H1 (cell line): ENCODE results near the gene OR7G2. TPM values are rescaled to one million over a fixed set of nuclear protein-coding genes. Genes with fewer than 3 reads are reported as not detected.

Experiments used
- CTCF ChIA-PET: fragments of 300-600 bp; sonication (Branson Sonifier 250); formaldehyde crosslinking; loops from one replicate; lab custom pipeline; 2021; ENCODE audit not compliant: partially characterized antibody; lab: Charles Lee
- POLR2A ChIA-PET: fragments of 300-600 bp; sonication (Branson Sonifier 250); formaldehyde crosslinking; loops from one replicate; lab custom pipeline; 2021; ENCODE audit warnings: inconsistent platforms; ENCODE audit not compliant: partially characterized antibody; lab: Charles Lee
- DNase-seq, 2 experiments: peaks; one replicate each; pipeline versions ENCODE4 v3.0.0 to v3.0.0-alpha.2; 2010 to 2022; ENCODE audit warnings: low spot score in 2 of 2, low read depth in 1 of 2, mixed read lengths in 1 of 2
- FAIRE-seq: peaks from 2 replicates; lab custom pipeline; 2011; peaks lifted over from hg19 to GRCh38; lab: Jason Lieb, UNC
- H2AFZ ChIP-seq: 2 replicates; pipeline ENCODE4 v1.8.1; 2012; ENCODE audit warnings: low read length, inconsistent platforms
- H2AK5ac ChIP-seq: 2 replicates; pipeline ENCODE4 v1.6.1; 2013; ENCODE audit warnings: low read depth, low read length
- H2BK120ac ChIP-seq: replicated peaks from 2 replicates; pipeline ENCODE3; 2013; ENCODE audit warnings: low read depth, low read length, inconsistent platforms
- H2BK12ac ChIP-seq: 2 replicates; pipeline ENCODE4 v1.6.1; 2013; ENCODE audit warnings: low read depth, low read length
- H2BK15ac ChIP-seq: 2 replicates; pipeline ENCODE4 v1.6.1; 2013; ENCODE audit warnings: low read length
- H2BK20ac ChIP-seq: 2 replicates; pipeline ENCODE4 v1.6.1; 2013; ENCODE audit warnings: low read length
- H2BK5ac ChIP-seq: 2 replicates; pipeline ENCODE4 v1.6.1; 2013; ENCODE audit warnings: low read depth, low read length
- H3K14ac ChIP-seq: 2 replicates; pipeline ENCODE4 v1.6.1; 2013; ENCODE audit warnings: inconsistent platforms; ENCODE audit not compliant: insufficient read length
- H3K18ac ChIP-seq: 2 replicates; pipeline ENCODE4 v1.6.1; 2013; ENCODE audit warnings: low read length; ENCODE audit errors: extremely low read depth
- H3K23ac ChIP-seq: 2 replicates; pipeline ENCODE4 v1.6.1; 2013; ENCODE audit warnings: inconsistent platforms; ENCODE audit not compliant: insufficient read length
- H3K23me2 ChIP-seq: 2 replicates; pipeline ENCODE4 v1.6.1; 2013; ENCODE audit warnings: low read depth, low read length
- H3K27ac ChIP-seq: 2 replicates; pipeline ENCODE4 v1.6.1; 2011; ENCODE audit warnings: low read depth, low read length, inconsistent platforms
- H3K27me3 ChIP-seq, 4 experiments: replicated peaks in 1 of 4; 1 replicate in 1 of 4; 2 replicates in 3 of 4; pipeline versions ENCODE4 v1.6.1 to v1.8.1; 2011 to 2013; ENCODE audit warnings: low read length in 3 of 4, mild to moderate bottlenecking in 3 of 4, inconsistent platforms in 2 of 4, mixed read lengths in 2 of 4, moderate library complexity in 1 of 4; ENCODE audit not compliant: control insufficient read depth in 3 of 4, insufficient read depth in 3 of 4; ENCODE audit errors: extremely low read depth in 1 of 4
- H3K36me3 ChIP-seq, 4 experiments: 2 replicates each; pipeline versions ENCODE4 v1.6.1 to v1.8.1; 2011 to 2013; ENCODE audit warnings: mild to moderate bottlenecking in 4 of 4, low read length in 3 of 4, moderate library complexity in 2 of 4, control low read depth in 1 of 4, inconsistent platforms in 1 of 4; ENCODE audit not compliant: insufficient read depth in 4 of 4, control insufficient read depth in 2 of 4
- H3K4ac ChIP-seq: replicated peaks from 2 replicates; pipeline ENCODE3; 2013; ENCODE audit warnings: low read length, low read depth, mixed read lengths, inconsistent platforms; ENCODE audit not compliant: insufficient read length
- H3K4me1 ChIP-seq, 4 experiments: replicated peaks in 1 of 4; 1 replicate in 1 of 4; 2 replicates in 3 of 4; pipeline versions ENCODE4 v1.6.1 to v1.8.1; 2011 to 2013; ENCODE audit warnings: low read length in 3 of 4, inconsistent platforms in 2 of 4, mixed read lengths in 1 of 4; ENCODE audit not compliant: insufficient read depth in 4 of 4, control insufficient read depth in 3 of 4
- H3K4me2 ChIP-seq, 2 experiments: 2 replicates each; pipeline versions ENCODE4 v1.6.1 to v1.8.1; 2011 to 2013; ENCODE audit warnings: low read depth in 2 of 2, low read length in 2 of 2, control low read depth in 1 of 2, inconsistent platforms in 1 of 2, mild to moderate bottlenecking in 1 of 2; ENCODE audit not compliant: insufficient read depth in 1 of 2
- H3K4me3 ChIP-seq, 4 experiments: fragments of 200-600, 300-600 bp in 1 of 4; sonication (generic), shearing (Covaris generic), sonication (Bioruptor Twin) in 1 of 4; 2 replicates each; pipeline versions ENCODE4 v1.5.1 to v1.8.1; 2011 to 2016; ENCODE audit warnings: low read length in 4 of 4, low read depth in 3 of 4, control low read depth in 2 of 4, inconsistent platforms in 2 of 4, mild to moderate bottlenecking in 2 of 4, mixed read lengths in 1 of 4, moderate library complexity in 1 of 4; ENCODE audit not compliant: insufficient read depth in 2 of 4; ENCODE audit errors: extremely low read depth in 1 of 4
- H3K56ac ChIP-seq: replicated peaks from 2 replicates; pipeline ENCODE3; 2013; ENCODE audit warnings: low read depth, mild to moderate bottlenecking, mixed read lengths, low read length, inconsistent platforms; ENCODE audit not compliant: insufficient read length
- H3K79me1 ChIP-seq: 2 replicates; pipeline ENCODE4 v1.6.1; 2013; ENCODE audit warnings: low read depth, low read length, control low read depth
- H3K79me2 ChIP-seq, 2 experiments: 2 replicates each; pipeline versions ENCODE4 v1.6.1 to v1.8.1; 2012 to 2013; ENCODE audit warnings: low read length in 2 of 2, mild to moderate bottlenecking in 2 of 2, inconsistent platforms in 1 of 2; ENCODE audit not compliant: insufficient read depth in 2 of 2, control insufficient read depth in 1 of 2
- H3K9ac ChIP-seq, 4 experiments: replicated peaks in 1 of 4; 1 replicate in 1 of 4; 2 replicates in 3 of 4; pipeline versions ENCODE4 v1.6.1 to v1.8.1; 2011 to 2013; ENCODE audit warnings: low read depth in 3 of 4, low read length in 3 of 4, control low read depth in 2 of 4, mild to moderate bottlenecking in 2 of 4, moderate library complexity in 2 of 4, inconsistent platforms in 1 of 4; ENCODE audit errors: extremely low read depth in 1 of 4
- H3K9me3 ChIP-seq, 2 experiments: 2 replicates each; pipeline versions ENCODE4 v1.6.1 to v1.8.1; 2012 to 2013; ENCODE audit warnings: mild to moderate bottlenecking in 2 of 2, moderate library complexity in 2 of 2, control low read depth in 1 of 2, inconsistent platforms in 1 of 2, low read depth in 1 of 2, low read length in 1 of 2, mixed read lengths in 1 of 2; ENCODE audit not compliant: insufficient read depth in 2 of 2
- H4K20me1 ChIP-seq, 2 experiments: replicated peaks in 1 of 2; 2 replicates each; pipeline versions ENCODE3 to v1.8.1; 2011 to 2013; ENCODE audit warnings: inconsistent platforms in 2 of 2, low read length in 2 of 2, mild to moderate bottlenecking in 1 of 2; ENCODE audit not compliant: insufficient read depth in 2 of 2, control insufficient read depth in 1 of 2
- H4K5ac ChIP-seq: 2 replicates; pipeline ENCODE4 v1.6.1; 2013; ENCODE audit warnings: low read length, low read depth, mixed read lengths, inconsistent platforms; ENCODE audit not compliant: insufficient read length
- H4K8ac ChIP-seq: 2 replicates; pipeline ENCODE4 v1.8.0; 2013; ENCODE audit warnings: mild to moderate bottlenecking, moderate library complexity, low read length, inconsistent platforms; ENCODE audit not compliant: insufficient read depth; ENCODE audit errors: extremely low read depth
- H4K91ac ChIP-seq: replicated peaks from 2 replicates; pipeline ENCODE3; 2013; ENCODE audit warnings: low read length, mixed read lengths, inconsistent platforms; ENCODE audit not compliant: insufficient read length
- ATF2 ChIP-seq: IDR thresholded peaks from 2 replicates; pipeline ENCODE4 v1.6.1; 2012; ENCODE audit warnings: low read length, inconsistent platforms
- BACH1 ChIP-seq: IDR thresholded peaks from 2 replicates; pipeline ENCODE4 v1.6.1; 2012; ENCODE audit warnings: low read length, improper control_type of control experiment
- CEBPB ChIP-seq: IDR thresholded peaks from 2 replicates; pipeline ENCODE4 v1.6.1; 2012; ENCODE audit warnings: low read depth, low read length
- CHD1 ChIP-seq: IDR thresholded peaks from 2 replicates; pipeline ENCODE4 v1.6.1; 2012; ENCODE audit warnings: low read depth, low read length, improper control_type of control experiment
- CREB1 ChIP-seq: IDR thresholded peaks from 2 replicates; pipeline ENCODE4 v1.6.1; 2012; ENCODE audit warnings: inconsistent platforms
- CTBP2 ChIP-seq: IDR thresholded peaks from 2 replicates; pipeline ENCODE4 v1.7.0; 2011; ENCODE audit warnings: borderline replicate concordance, mild to moderate bottlenecking, moderate library complexity, mixed read lengths, low read length; ENCODE audit not compliant: insufficient read depth, insufficient read length
- JUND ChIP-seq: IDR thresholded peaks from 2 replicates; pipeline ENCODE4 v1.6.1; 2011; ENCODE audit warnings: mild to moderate bottlenecking, improper control_type of control experiment, low read length
- MAX ChIP-seq: IDR thresholded peaks from 2 replicates; pipeline ENCODE4 v1.6.1; 2012; ENCODE audit warnings: inconsistent platforms
- RNF2 ChIP-seq: fragments of 200-900, 300-1000 bp; sonication (generic); IDR thresholded peaks from 2 replicates; pipeline ENCODE4 v1.7.1; 2016; ENCODE audit warnings: borderline replicate concordance, low read depth, mild to moderate bottlenecking, antibody characterized with exemption, low read length; ENCODE audit not compliant: poor library complexity, severe bottlenecking; ENCODE audit errors: missing control alignments
- SAP30 ChIP-seq: fragments of 300-600 bp; sonication (generic); IDR thresholded peaks from 2 replicates; pipeline ENCODE4 v1.7.1; 2012; ENCODE audit warnings: low read length, moderate library complexity, mild to moderate bottlenecking, inconsistent platforms; ENCODE audit not compliant: insufficient read depth, insufficient replicate concordance
- SIRT6 ChIP-seq: IDR thresholded peaks from one replicate; pipeline ENCODE4 v1.7.1; 2012; ENCODE audit warnings: low read length, inconsistent platforms
- TAF1 ChIP-seq: IDR thresholded peaks from 2 replicates; pipeline ENCODE4 v1.6.1; 2011; ENCODE audit warnings: mild to moderate bottlenecking, low read depth, low read length
- YY1 ChIP-seq: IDR thresholded peaks from 2 replicates; pipeline ENCODE4 v1.6.1; 2011; ENCODE audit warnings: low read depth, mild to moderate bottlenecking, low read length
- WGBS, 2 experiments: shearing (Covaris generic) in 1 of 2; methylation state at CpG; one replicate each; pipeline versions ENCODE4 v1.1.6 to v1.1.7; 2013 to 2015; ENCODE audit warnings: low lambda C conversion rate in 2 of 2, mixed read lengths in 2 of 2, inconsistent platforms in 1 of 2, low coverage in 1 of 2, missing lambda C conversion rate in 1 of 2; ENCODE audit not compliant: insufficient replicate concordance in 2 of 2, insufficient coverage in 1 of 2, insufficient read length in 1 of 2; ENCODE audit errors: extremely low coverage in 1 of 2, missing lambda C conversion rate in 1 of 2; 5-methylcytosine and 5-hydroxymethylcytosine counted together
- polyA plus RNA-seq, 7 experiments: library from polyadenylated mRNA; depleted of rRNA in 3 of 7; stranded (reverse) in 5 of 7; unstranded in 2 of 7; fragments of >200 nt in 5 of 7; fragments of 200-250 nt in 2 of 7; gene quantifications; 1 replicate in 5 of 7; 2 replicates in 1 of 7; 4 replicates in 1 of 7; pipeline versions ENCODE4 v1.2.1 to v1.2.3, GENCODE V29; 2011 to 2013; ENCODE audit warnings: missing spikeins in 2 of 7, mixed read lengths in 2 of 7
- total RNA-seq: library from RNA; stranded (reverse); fragmentation: NEBNext Ultra II Directional; extraction: Animal tissue kit (Norgen Biotek cat#: 25700); gene quantifications from 2 replicates; pipeline ENCODE4 v1.2.1, GENCODE V29; 2021

OR7G2 gene
- total and polyA plus RNA-seq, 2 of the 8 experiments (the other 6 are each of a cell fraction or from before 2014, with no cell fraction given): not detected

- Histone ChIP-seq H3K27me3 (no peaks in the 10 kb centered on the region), H3K79me1 (peaks cover 11% of the 10 kb centered on the region), H3K23me2 (no peaks in the 10 kb centered on the region), H3K9ac (no peak overlapping the region), H4K8ac (no peak overlapping the region), H3K27ac (no peak overlapping the region), H2AK5ac (no peak overlapping the region), H2BK20ac (no peak overlapping the region), H4K5ac (no peak overlapping the region), H3K18ac (no peak overlapping the region), H3K4me1 (no peaks in the 10 kb centered on the region), H3K9me3 (peaks cover 30 to 40% of the 10 kb centered on the region in 2 experiments), H4K20me1 (peaks cover 0 to 10% of the 10 kb centered on the region in 2 experiments), H4K91ac (no peak overlapping the region), H3K56ac (no peak overlapping the region), H3K36me3 (peaks cover 2 to 48% (median 11%) of the 10 kb centered on the region in 4 experiments; a peak in 5 of 8 replicates), H3K79me2 (peaks cover 80 to 99% of the 10 kb centered on the region in 2 experiments), H3K23ac (no peak overlapping the region), H3K4ac (no peak overlapping the region), H2BK120ac (no peak overlapping the region), H2AFZ (no peak overlapping the region), H3K14ac (no peak overlapping the region), H2BK12ac (no peak overlapping the region), H2BK15ac (no peak overlapping the region), H3K4me2 (no peak overlapping the region), H2BK5ac (no peak overlapping the region), H3K4me3 (no peak overlapping the region)
- no peak for FAIRE-seq
- POLR2A ChIA-PET: no interaction called here
- CTCF ChIA-PET: no interaction called here
- WGBS, 2 experiments: 88% methylated on average over 4 of the region's 4 CpGs; no CpG with 5 or more reads in 1 of the 2 experiments
- no peak for DNase-seq
- TF ChIP-seq RNF2: no peak
- no peak for TF ChIP-seq CREB1
- TF ChIP-seq CEBPB: no peak
- TF ChIP-seq SAP30: no peak
- TF ChIP-seq ATF2: no peak
- no peak for TF ChIP-seq JUND
- TF ChIP-seq CHD1: no peak
- TF ChIP-seq TAF1: no peak
- TF ChIP-seq YY1: no peak
- no peak for TF ChIP-seq BACH1
- TF ChIP-seq SIRT6: no peak
- TF ChIP-seq MAX: no peak
- TF ChIP-seq CTBP2: no peak
These were observed 42.7 kb upstream of the OR7G2 start for GRCh38 chr19:9149997-9150396.
